ENCODE data around the gene NHSL2.

Gene NHSL2

GRCh38 chrX:71941145-71941544 is 30.5 kb downstream of the NHSL2 start:
- no peak for DNase-seq (ENCODE audit: low read depth)
- H3K4me3 ChIP-seq (ENCODE audit: low read length), result no peak overlapping the region
- TF ChIP-seq CTCF (conservative IDR thresholded peaks at IDR 0.05; ENCODE audit: low read depth, low read length), result no peak

GRCh38 chrX:71941776-71942175 is 31.1 kb downstream of the NHSL2 start:
- no peak for TF ChIP-seq CTCF (conservative IDR thresholded peaks at IDR 0.05; ENCODE audit: low read depth, low read length)
- no peak for DNase-seq (ENCODE audit: low read depth)
- no peak overlapping the region for H3K4me3 ChIP-seq (ENCODE audit: low read length)

- DNase-seq (ENCODE audit: low read depth), result no peak
- TF ChIP-seq CTCF (conservative IDR thresholded peaks at IDR 0.05; ENCODE audit: low read depth, low read length), result no peak
- H3K4me3 ChIP-seq (ENCODE audit: low read length), result no peak overlapping the region
Observed at GRCh38 chrX:71944369-71944768, 33.7 kb downstream of the NHSL2 start.

GRCh38 chrX:71945237-71945805 is 34.7 kb downstream of the NHSL2 start:
- no peak for TF ChIP-seq CTCF (conservative IDR thresholded peaks at IDR 0.05; ENCODE audit: low read depth, low read length)
- no peak for DNase-seq (ENCODE audit: low read depth)
- no peak overlapping the region for H3K4me3 ChIP-seq (ENCODE audit: low read length)

GRCh38 chrX:71949363-71949762 is 38.7 kb downstream of the NHSL2 start:
- no peak for DNase-seq (ENCODE audit: low read depth)
- no peak overlapping the region for H3K4me3 ChIP-seq (ENCODE audit: low read length)
- TF ChIP-seq CTCF (conservative IDR thresholded peaks at IDR 0.05; ENCODE audit: low read depth, low read length), result no peak

- no peak for DNase-seq (ENCODE audit: low read depth)
Observed at GRCh38 chrX:71949844-71950445, 39.3 kb downstream of the NHSL2 start.

More at GRCh38 chrX:71949844-71950445, 39.3 kb downstream of the NHSL2 start:
- no peak overlapping the region for H3K4me3 ChIP-seq (ENCODE audit: low read length)
- TF ChIP-seq CTCF (conservative IDR thresholded peaks at IDR 0.05; ENCODE audit: low read depth, low read length), result no peak

Data from retinal pigment epithelial cell (primary cell).